Vagina (tissue), 2 donors: ENCODE results near the gene LDHAL6A. TPM values are rescaled to one million over a fixed set of nuclear protein-coding genes. Genes with fewer than 3 reads are reported as not detected.
"Not testable (repeated sequence)": the region's sequence is repeated elsewhere in the genome, so short reads cannot be mapped to it uniquely, and the experiment has no call there.

Experiments used
- DNase-seq, 2 donors: peaks; one replicate each; pipeline ENCODE4 v3.0.0-alpha.2; 2017; ENCODE audit errors: extremely low spot score in 2 of 2
- H3K27ac ChIP-seq: fragments of 200-600 bp; sonication (generic); one replicate; pipeline ENCODE4 v1.5.1; 2019
- H3K27me3 ChIP-seq: fragments of 200-600 bp; sonication (generic); one replicate; pipeline ENCODE4 v1.5.1; 2019
- H3K36me3 ChIP-seq, 2 donors: fragments of 200-600 bp; sonication (generic); one replicate each; pipeline ENCODE4 v1.5.1; 2017 to 2019
- H3K4me1 ChIP-seq: fragments of 200-600 bp; sonication (generic); one replicate; pipeline ENCODE4 v1.5.1; 2019
- H3K4me3 ChIP-seq, 2 donors: fragments of 200-600 bp; sonication (generic); 1 replicate in 1 of 2; 2 replicates in 1 of 2; pipeline ENCODE4 v1.5.1; 2016 to 2019
- H3K9me3 ChIP-seq: fragments of 200-600 bp; sonication (generic); one replicate; pipeline ENCODE4 v1.5.1; 2019
- POLR2A ChIP-seq, 2 donors: fragments of 450-650 bp; IDR thresholded peaks; one replicate each; pipeline ENCODE4 v1.6.1; 2017; ENCODE audit warnings: antibody characterized with exemption in 2 of 2, mild to moderate bottlenecking in 2 of 2, moderate library complexity in 2 of 2
- POLR2AphosphoS5 ChIP-seq, 2 donors: sonication (generic); formaldehyde crosslinking; IDR thresholded peaks; one replicate each; pipeline ENCODE4 v1.9.0; 2017; ENCODE audit warnings: antibody characterized with exemption in 2 of 2, mild to moderate bottlenecking in 2 of 2, low read depth in 1 of 2; ENCODE audit not compliant: insufficient read depth in 1 of 2
- intact Hi-C: fragments of 100-400 bp; cut with DNase I; formaldehyde crosslinking; loops from one replicate; pipeline ENCODE4 v1.15.1; 2023
- total RNA-seq: library from RNA; depleted of rRNA; stranded (reverse); fragments of >200 nt; gene quantifications from one replicate; pipeline ENCODE4 v1.2.3, GENCODE V29; 2016
- TF ChIP-seq, protein P1 (sequence below), 3 experiments: fragments of 450-650 bp in 2 of 3; fragments of 200-600 bp in 1 of 3; sonication (generic) in 1 of 3; IDR thresholded peaks; one replicate each; pipeline ENCODE4 v1.5.1; 2017 to 2019; ENCODE audit warnings: antibody characterized with exemption in 3 of 3, mild to moderate bottlenecking in 2 of 3, moderate library complexity in 2 of 3

Gene LDHAL6A
- not detected for total RNA-seq

DNA sequence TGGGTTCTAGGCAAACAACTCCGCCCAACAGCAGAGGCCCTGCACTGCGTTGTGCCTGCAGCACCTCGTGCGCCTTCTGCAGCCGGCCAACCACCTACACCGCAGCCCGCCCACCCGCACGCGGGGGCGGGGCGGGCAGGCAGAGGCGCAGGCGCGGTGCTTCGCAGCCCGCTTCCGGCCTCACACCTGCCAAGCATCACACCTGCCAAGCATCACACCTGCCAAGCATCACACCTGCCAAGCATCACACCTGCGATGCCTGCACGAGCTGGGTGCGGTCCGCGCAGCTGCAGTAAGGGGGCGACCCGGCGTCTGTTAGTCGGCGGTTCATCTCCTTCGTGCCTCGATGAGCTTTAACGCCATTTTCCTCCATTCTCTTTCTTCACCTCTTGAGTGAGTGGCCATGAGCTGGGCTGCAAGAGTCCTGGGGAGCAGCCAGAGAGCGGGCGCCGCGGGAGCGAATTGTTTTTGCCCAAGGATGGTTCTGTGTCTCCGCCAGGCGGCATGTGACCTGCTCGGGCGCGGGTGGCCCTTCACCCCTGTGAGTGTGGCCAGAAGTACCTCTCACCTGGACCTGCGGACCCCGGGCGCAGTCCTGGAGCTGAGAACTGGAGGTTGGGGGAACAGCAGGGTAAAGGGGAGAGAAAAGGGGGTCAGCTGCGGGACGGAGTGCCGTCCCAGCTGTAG is at the start of gene LDHAL6A:
Gene LDHAL6A (plus strand): TSS at position 171 of the 687 bp plus-strand sequence. CDS start 825 bp downstream, outside the sequence.
- no peak within 1 kb of the TSS for H3K4me3 ChIP-seq
- no peak within 1 kb of the TSS for H3K27ac ChIP-seq
- H3K36me3 ChIP-seq: no peaks in the 10 kb centered on the region
- intact Hi-C loops: no loop called here
- H3K4me1 ChIP-seq: no peaks in the 10 kb centered on the region
- H3K27me3 ChIP-seq: no peaks in the 10 kb centered on the region
- TF ChIP-seq POLR2AphosphoS5 (IDR thresholded peaks at IDR 0.05; ENCODE audit: insufficient read depth in 1 of 2, low read depth in 1 of 2) (no peak), POLR2A (IDR thresholded peaks at IDR 0.05) (no peak)
- TF ChIP-seq, protein P1, sequence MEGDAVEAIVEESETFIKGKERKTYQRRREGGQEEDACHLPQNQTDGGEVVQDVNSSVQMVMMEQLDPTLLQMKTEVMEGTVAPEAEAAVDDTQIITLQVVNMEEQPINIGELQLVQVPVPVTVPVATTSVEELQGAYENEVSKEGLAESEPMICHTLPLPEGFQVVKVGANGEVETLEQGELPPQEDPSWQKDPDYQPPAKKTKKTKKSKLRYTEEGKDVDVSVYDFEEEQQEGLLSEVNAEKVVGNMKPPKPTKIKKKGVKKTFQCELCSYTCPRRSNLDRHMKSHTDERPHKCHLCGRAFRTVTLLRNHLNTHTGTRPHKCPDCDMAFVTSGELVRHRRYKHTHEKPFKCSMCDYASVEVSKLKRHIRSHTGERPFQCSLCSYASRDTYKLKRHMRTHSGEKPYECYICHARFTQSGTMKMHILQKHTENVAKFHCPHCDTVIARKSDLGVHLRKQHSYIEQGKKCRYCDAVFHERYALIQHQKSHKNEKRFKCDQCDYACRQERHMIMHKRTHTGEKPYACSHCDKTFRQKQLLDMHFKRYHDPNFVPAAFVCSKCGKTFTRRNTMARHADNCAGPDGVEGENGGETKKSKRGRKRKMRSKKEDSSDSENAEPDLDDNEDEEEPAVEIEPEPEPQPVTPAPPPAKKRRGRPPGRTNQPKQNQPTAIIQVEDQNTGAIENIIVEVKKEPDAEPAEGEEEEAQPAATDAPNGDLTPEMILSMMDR (IDR thresholded peaks at IDR 0.05): no peak
- no peaks in the 10 kb centered on the region for H3K9me3 ChIP-seq
- DNase-seq: no peak

DNA sequence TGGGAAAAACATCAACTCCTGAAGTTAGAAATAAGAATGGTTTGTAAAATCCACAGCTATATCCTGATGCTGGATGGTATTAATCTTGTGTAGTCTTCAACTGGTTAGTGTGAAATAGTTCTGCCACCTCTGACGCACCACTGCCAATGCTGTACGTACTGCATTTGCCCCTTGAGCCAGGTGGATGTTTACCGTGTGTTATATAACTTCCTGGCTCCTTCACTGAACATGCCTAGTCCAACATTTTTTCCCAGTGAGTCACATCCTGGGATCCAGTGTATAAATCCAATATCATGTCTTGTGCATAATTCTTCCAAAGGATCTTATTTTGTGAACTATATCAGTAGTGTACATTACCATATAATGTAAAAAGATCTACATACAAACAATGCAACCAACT is 48.3 kb upstream of the LDHAL6A start:
- DNase-seq, H3K4me3 ChIP-seq, H3K27ac ChIP-seq, H3K4me1 ChIP-seq, H3K27me3 ChIP-seq, H3K9me3 ChIP-seq: not testable (repeated sequence)
- intact Hi-C loops: loop anchor here (10.0 kb wide), 1 partner anchor 97 kb away; no protein-coding TSS in a partner anchor
- peaks cover 0 to 65% of the 10 kb centered on the region in 2 donors for H3K36me3 ChIP-seq

DNA sequence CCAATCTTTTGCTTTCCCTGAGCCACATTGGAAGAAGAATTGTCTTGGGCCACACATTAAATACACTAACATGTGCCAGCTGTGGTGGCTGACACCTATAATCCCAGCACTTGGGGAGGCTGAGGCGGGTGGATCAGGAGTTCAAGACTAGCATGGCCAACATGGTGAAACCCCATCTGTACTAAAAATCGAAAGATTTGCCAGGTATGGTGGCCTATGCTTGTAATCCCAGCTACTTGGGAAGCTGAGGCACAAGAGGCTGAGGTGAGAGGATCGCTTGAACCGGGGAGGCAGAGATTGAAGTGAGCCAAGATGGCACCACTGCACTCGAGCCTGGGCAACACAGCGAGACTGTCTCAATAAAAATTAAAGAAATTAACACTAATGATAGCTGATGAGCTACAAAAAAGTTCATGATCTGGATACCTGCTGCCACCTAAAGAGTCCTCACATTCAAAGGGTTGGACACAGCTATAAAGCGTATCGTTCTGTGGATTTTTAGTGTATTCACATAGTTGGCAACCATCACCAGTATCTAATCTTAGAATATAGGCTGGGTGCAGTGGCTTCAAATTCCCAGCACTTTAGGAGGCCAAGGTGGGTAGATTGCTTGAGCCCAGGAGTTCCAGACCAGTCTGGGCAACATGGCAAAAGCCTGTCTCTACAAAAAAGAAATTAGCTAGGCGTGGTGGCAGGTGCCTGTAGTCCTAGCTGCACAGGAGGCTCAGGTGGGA is 46.9 kb upstream of the LDHAL6A start:
- H3K9me3 ChIP-seq: no peaks in the 10 kb centered on the region
- H3K27ac ChIP-seq: no peak overlapping the region
- peaks cover 6% of the 10 kb centered on the region for H3K4me1 ChIP-seq
- no peaks in the 10 kb centered on the region for H3K27me3 ChIP-seq
- TF ChIP-seq, protein P1 (IDR thresholded peaks at IDR 0.05): no peak
- peaks cover 0 to 52% of the 10 kb centered on the region in 2 donors for H3K36me3 ChIP-seq
- H3K4me3 ChIP-seq: no peak overlapping the region
- intact Hi-C loops: loop anchor here (10.0 kb wide), 1 partner anchor 96 kb away; no protein-coding TSS in a partner anchor
- DNase-seq: no peak

DNA sequence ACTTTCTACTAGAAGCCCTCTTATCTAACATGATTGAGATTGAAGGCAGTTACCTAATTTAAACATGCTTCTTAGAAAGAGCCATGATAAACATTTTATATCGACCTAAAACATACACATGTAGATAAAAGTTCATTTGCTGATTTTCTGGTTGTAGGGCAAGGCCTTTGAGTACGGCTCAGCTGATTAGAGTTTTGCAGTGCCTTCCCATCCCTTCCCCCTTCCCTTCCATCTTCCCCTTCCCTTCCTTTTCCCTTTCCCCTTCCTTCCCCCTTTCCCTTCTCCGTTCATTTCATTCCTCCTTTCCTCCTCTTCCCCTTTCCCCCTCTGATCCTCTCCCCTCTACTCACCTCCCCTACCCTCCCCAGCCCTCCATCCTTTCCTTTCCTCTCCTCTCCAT is 39.2 kb upstream of the LDHAL6A start:
- Histone ChIP-seq H3K4me1 (peaks cover 6% of the 10 kb centered on the region), H3K27me3 (no peaks in the 10 kb centered on the region), H3K4me3 (no peak overlapping the region), H3K9me3 (no peaks in the 10 kb centered on the region), H3K36me3 (no peaks in the 10 kb centered on the region), H3K27ac (no peak overlapping the region)
- intact Hi-C loops: no loop called here
- DNase-seq: no peak
- TF ChIP-seq POLR2AphosphoS5 (IDR thresholded peaks at IDR 0.05; ENCODE audit: insufficient read depth in 1 of 2, low read depth in 1 of 2) (no peak), POLR2A (IDR thresholded peaks at IDR 0.05) (no peak)
- TF ChIP-seq, protein P1 (IDR thresholded peaks at IDR 0.05): no peak

DNA sequence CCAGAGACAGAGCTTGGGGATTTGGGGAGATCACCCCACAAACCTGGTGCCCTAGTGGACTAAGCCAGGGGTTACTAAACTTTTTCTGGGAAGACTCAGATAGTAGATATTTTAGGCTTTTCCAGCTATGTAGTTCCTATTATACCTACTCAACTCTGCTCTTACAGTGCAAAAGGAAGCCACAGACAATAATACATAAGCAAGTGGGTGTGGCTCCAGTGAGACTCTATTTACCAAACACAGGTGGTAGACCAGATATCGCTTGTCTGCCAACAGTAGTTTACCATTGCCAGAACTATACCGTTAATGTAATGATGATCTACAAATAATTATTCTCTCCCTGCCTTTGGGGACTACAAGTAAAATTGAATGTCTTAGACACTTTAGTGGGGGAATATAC is 36.6 kb upstream of the LDHAL6A start:
- Histone ChIP-seq H3K4me3 (no peak overlapping the region), H3K27me3 (no peaks in the 10 kb centered on the region), H3K4me1 (no peaks in the 10 kb centered on the region), H3K9me3 (no peaks in the 10 kb centered on the region), H3K27ac (no peak overlapping the region), H3K36me3 (no peaks in the 10 kb centered on the region)
- intact Hi-C loops: no loop called here
- TF ChIP-seq POLR2A (IDR thresholded peaks at IDR 0.05): no peak
- no peak for TF ChIP-seq POLR2AphosphoS5 (IDR thresholded peaks at IDR 0.05; ENCODE audit: insufficient read depth in 1 of 2, low read depth in 1 of 2)
- DNase-seq: no peak

DNA sequence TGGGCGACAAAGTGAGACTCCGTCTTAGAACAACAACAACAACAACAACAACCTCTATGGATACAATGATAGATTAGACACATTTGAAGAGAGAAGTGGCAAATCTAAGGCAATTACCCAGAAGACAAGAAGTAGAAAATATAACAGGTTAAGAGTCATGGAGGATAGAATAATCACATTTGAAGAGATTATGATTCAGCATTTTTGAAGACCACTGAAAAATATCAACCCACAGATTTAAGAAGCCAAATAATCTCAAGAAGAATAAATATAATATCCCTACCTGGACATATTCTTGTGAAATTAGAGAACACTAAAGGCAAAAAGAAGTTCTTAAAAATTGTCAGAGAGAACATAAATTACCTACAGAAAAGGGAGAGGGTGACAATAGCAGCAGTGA is 35.6 kb upstream of the LDHAL6A start:
- TF ChIP-seq POLR2AphosphoS5 (IDR thresholded peaks at IDR 0.05; ENCODE audit: insufficient read depth in 1 of 2, low read depth in 1 of 2) (no peak), POLR2A (IDR thresholded peaks at IDR 0.05) (no peak)
- no peaks in the 10 kb centered on the region for H3K27me3 ChIP-seq
- intact Hi-C loops: no loop called here
- no peaks in the 10 kb centered on the region for H3K36me3 ChIP-seq
- H3K4me3 ChIP-seq: no peak overlapping the region
- H3K4me1 ChIP-seq: no peaks in the 10 kb centered on the region
- no peak for DNase-seq
- H3K27ac ChIP-seq: no peak overlapping the region
- no peaks in the 10 kb centered on the region for H3K9me3 ChIP-seq
